HCT116 (cell line): ENCODE data around the gene LZTR1.

Experiments used
- EZH2 ChIP-seq: fragments of 200-600 bp; sonication (generic); IDR thresholded peaks from 2 replicates; pipeline ENCODE4 v1.6.1; 2017; ENCODE audit warnings: antibody characterized with exemption, mixed run types
- EZH2phosphoT487 ChIP-seq: fragments of 200-600 bp; IDR thresholded peaks from 2 replicates; pipeline ENCODE4 v1.6.1; 2018; ENCODE audit warnings: antibody characterized with exemption, borderline replicate concordance
- FOSL1 ChIP-seq: IDR thresholded peaks from 2 replicates; pipeline ENCODE4 v1.6.1; 2012; ENCODE audit warnings: low read depth
- POLR2A ChIP-seq: IDR thresholded peaks from 2 replicates; pipeline ENCODE4 v1.7.0; 2011; ENCODE audit warnings: borderline replicate concordance; ENCODE audit not compliant: insufficient read depth, insufficient read length; ENCODE audit errors: extremely low read depth
- TF ChIP-seq, protein P1 (sequence below), 3 experiments: fragments of 200-600 bp in 1 of 3; sonication (generic) in 1 of 3; IDR thresholded peaks in 2 of 3; conservative IDR thresholded peaks in 1 of 3; 2 replicates each; pipeline ENCODE4 v1.5.1; 2012 to 2017; ENCODE audit warnings: low read depth in 2 of 3, low read length in 2 of 3, antibody characterized with exemption in 1 of 3, borderline replicate concordance in 1 of 3, control low read depth in 1 of 3, mild to moderate bottlenecking in 1 of 3, mixed read lengths in 1 of 3, mixed run types in 1 of 3, moderate library complexity in 1 of 3; ENCODE audit not compliant: insufficient read depth in 1 of 3

- no peak for TF ChIP-seq EZH2phosphoT487
- TF ChIP-seq, protein P1, sequence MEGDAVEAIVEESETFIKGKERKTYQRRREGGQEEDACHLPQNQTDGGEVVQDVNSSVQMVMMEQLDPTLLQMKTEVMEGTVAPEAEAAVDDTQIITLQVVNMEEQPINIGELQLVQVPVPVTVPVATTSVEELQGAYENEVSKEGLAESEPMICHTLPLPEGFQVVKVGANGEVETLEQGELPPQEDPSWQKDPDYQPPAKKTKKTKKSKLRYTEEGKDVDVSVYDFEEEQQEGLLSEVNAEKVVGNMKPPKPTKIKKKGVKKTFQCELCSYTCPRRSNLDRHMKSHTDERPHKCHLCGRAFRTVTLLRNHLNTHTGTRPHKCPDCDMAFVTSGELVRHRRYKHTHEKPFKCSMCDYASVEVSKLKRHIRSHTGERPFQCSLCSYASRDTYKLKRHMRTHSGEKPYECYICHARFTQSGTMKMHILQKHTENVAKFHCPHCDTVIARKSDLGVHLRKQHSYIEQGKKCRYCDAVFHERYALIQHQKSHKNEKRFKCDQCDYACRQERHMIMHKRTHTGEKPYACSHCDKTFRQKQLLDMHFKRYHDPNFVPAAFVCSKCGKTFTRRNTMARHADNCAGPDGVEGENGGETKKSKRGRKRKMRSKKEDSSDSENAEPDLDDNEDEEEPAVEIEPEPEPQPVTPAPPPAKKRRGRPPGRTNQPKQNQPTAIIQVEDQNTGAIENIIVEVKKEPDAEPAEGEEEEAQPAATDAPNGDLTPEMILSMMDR (IDR thresholded peaks at IDR 0.05 in 2 of 3, conservative IDR thresholded peaks at IDR 0.05 in 1 of 3; ENCODE audit: borderline replicate concordance in 1 of 3, insufficient read depth in 1 of 3, low read depth in 2 of 3, low read length in 2 of 3), result no peak
- no peak for TF ChIP-seq EZH2
- TF ChIP-seq POLR2A, result no peak
- TF ChIP-seq FOSL1, result no peak
Observed at GRCh38 chr22:20976291-20976877, 5.7 kb upstream of the LZTR1 start.
